ACC112 (cell line): ENCODE data around the gene DAZ4.
"Not testable (repeated sequence)": the region's sequence is repeated elsewhere in the genome, so short reads cannot be mapped to it uniquely, and the experiment has no call there.

Experiments
- H2AFZ ChIP-seq: fragments of 200-600 bp; sonication (generic); one replicate; pipeline ENCODE4 v1.6.0; 2017; ENCODE audit warnings: antibody characterized with exemption, low read length; ENCODE audit not compliant: unreplicated experiment
- H3K27ac ChIP-seq: fragments of 200-600 bp; sonication (generic); 2 replicates; pipeline ENCODE4 v1.5.1; 2014; ENCODE audit warnings: low read depth, mild to moderate bottlenecking, antibody characterized with exemption, low read length, moderate library complexity
- H3K27me3 ChIP-seq: fragments of 200-600 bp; sonication (generic); 2 replicates; pipeline ENCODE4 v1.6.1; 2014; ENCODE audit warnings: mild to moderate bottlenecking, antibody characterized with exemption, low read length, moderate library complexity, mixed read lengths; ENCODE audit not compliant: insufficient read depth
- H3K36me3 ChIP-seq: fragments of 200-600 bp; sonication (generic); 2 replicates; pipeline ENCODE4 v1.6.1; 2016; ENCODE audit warnings: mild to moderate bottlenecking, antibody characterized with exemption, low read length, moderate library complexity, mixed read lengths; ENCODE audit not compliant: insufficient read depth
- H3K4me1 ChIP-seq: fragments of 200-600 bp; sonication (generic); one replicate; pipeline ENCODE4 v1.6.1; 2016; ENCODE audit warnings: low read length, mixed read lengths; ENCODE audit not compliant: insufficient read depth, unreplicated experiment, control insufficient read depth
- H3K4me3 ChIP-seq: fragments of 200-600 bp; sonication (generic); 2 replicates; pipeline ENCODE4 v1.5.1; 2014; ENCODE audit warnings: mild to moderate bottlenecking, low read depth, low read length
- H3K79me2 ChIP-seq: fragments of 200-600 bp; sonication (generic); one replicate; pipeline ENCODE4 v1.6.0; 2016; ENCODE audit warnings: low read length; ENCODE audit not compliant: control insufficient read depth, unreplicated experiment, insufficient read depth

DAZ4 gene, protein sequence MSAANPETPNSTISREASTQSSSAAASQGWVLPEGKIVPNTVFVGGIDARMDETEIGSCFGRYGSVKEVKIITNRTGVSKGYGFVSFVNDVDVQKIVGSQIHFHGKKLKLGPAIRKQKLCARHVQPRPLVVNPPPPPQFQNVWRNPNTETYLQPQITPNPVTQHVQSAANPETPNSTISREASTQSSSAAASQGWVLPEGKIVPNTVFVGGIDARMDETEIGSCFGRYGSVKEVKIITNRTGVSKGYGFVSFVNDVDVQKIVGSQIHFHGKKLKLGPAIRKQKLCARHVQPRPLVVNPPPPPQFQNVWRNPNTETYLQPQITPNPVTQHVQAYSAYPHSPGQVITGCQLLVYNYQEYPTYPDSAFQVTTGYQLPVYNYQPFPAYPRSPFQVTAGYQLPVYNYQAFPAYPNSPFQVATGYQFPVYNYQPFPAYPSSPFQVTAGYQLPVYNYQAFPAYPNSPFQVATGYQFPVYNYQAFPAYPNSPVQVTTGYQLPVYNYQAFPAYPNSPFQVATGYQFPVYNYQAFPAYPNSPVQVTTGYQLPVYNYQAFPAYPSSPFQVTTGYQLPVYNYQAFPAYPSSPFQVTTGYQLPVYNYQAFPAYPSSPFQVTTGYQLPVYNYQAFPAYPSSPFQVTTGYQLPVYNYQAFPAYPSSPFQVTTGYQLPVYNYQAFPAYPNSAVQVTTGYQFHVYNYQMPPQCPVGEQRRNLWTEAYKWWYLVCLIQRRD

DNA sequence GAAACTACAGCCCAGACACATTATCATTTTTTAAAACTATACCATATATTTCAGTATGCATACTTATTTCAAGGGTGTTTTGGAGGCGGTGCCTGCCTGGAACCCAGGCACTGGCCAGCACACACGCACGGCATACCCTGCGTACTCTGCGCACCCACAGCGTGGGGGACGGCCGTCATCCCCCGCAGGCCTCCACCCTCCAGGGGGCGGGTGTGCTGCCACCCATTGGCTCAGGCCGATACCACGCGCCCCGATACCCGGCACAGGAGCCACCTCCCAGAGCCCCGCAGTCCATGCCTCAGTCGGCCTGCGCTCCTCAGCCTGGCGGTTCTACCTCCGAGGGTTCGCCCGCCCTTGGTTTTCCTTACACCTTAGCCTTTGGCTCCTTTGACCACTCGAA lies at the start of gene DAZ4:
TSS of gene DAZ4 (plus strand) at position 301 of the 400 bp plus-strand sequence. CDS start 208 bp downstream, outside the sequence.
- H3K79me2 ChIP-seq, H3K36me3 ChIP-seq, H3K4me1 ChIP-seq, H2AFZ ChIP-seq, H3K27me3 ChIP-seq, H3K4me3 ChIP-seq, H3K27ac ChIP-seq: not testable (repeated sequence)

DNA sequence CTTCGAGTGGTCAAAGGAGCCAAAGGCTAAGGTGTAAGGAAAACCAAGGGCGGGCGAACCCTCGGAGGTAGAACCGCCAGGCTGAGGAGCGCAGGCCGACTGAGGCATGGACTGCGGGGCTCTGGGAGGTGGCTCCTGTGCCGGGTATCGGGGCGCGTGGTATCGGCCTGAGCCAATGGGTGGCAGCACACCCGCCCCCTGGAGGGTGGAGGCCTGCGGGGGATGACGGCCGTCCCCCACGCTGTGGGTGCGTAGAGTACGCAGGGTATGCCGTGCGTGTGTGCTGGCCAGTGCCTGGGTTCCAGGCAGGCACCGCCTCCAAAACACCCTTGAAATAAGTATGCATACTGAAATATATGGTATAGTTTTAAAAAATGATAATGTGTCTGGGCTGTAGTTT lies 20.4 kb upstream of the DAZ4 start, which contains the start of gene DAZ3:
TSS of gene DAZ3 (minus strand) at position 101 of the 400 bp plus-strand sequence. CDS start 208 bp downstream, outside the sequence.
- H3K36me3 ChIP-seq, H3K4me3 ChIP-seq, H3K4me1 ChIP-seq, H3K27me3 ChIP-seq, H3K27ac ChIP-seq, H3K79me2 ChIP-seq, H2AFZ ChIP-seq: not testable (repeated sequence)

DNA sequence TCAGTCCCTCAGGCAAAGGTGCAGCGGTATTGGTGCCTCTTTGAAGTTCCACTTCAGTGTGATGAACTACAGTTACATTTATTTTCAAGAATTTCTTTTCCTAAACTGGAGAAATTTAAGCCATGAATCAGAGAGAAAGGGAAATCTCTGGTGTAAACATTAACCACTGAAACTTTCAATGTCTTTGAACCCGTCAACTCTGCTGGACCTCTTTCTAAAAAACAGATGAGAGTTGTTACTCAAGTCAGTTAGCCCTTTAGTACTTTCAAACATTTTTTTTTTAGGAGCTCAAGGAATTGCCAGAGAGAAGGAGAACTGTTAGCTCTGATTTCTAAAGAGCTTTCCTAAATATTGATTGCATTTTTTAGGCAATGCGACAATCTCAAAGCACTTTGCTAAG lies 11.9 kb upstream of the DAZ4 start:
- not testable (repeated sequence) for H3K4me3 ChIP-seq, H3K36me3 ChIP-seq, H3K27ac ChIP-seq, H2AFZ ChIP-seq, H3K27me3 ChIP-seq, H3K4me1 ChIP-seq, H3K79me2 ChIP-seq

DNA sequence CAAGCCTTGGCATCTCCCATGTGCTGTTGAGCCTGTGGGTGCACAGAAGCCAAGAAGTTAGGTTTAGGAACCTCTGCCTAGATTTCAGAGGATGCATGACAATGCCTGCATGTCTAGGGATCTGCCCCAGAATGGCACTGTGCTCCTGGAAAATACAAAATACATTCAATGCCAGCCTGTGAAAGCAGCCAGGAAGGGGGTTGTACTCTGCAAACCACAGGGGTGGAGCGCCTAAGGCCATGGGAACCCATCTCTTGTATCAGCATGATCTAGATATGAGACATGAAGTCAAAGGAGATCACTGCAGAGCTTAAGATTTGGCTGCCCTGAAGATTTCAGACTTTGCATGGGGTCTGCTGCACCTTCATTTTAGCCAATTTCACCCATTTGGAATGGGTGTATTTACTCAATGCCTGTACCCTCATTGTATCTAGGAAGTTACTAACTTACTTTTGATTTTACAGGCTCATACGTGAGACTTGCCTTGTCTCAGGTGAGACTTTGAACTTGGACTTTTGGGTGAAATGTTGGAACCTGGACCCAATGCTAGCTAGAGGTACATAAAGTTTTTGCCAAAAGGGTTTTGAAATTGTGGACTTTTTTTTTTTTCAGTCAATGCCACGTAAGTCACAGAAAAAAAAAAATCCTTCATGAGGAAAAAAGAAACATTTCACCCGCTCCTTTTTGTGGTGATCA lies 9.4 kb upstream of the DAZ4 start:
- H3K27ac ChIP-seq, H3K36me3 ChIP-seq, H3K4me3 ChIP-seq, H3K27me3 ChIP-seq, H2AFZ ChIP-seq, H3K79me2 ChIP-seq, H3K4me1 ChIP-seq: not testable (repeated sequence)

DNA sequence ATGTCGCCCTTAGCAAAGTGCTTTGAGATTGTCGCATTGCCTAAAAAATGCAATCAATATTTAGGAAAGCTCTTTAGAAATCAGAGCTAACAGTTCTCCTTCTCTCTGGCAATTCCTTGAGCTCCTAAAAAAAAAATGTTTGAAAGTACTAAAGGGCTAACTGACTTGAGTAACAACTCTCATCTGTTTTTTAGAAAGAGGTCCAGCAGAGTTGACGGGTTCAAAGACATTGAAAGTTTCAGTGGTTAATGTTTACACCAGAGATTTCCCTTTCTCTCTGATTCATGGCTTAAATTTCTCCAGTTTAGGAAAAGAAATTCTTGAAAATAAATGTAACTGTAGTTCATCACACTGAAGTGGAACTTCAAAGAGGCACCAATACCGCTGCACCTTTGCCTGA lies 8.7 kb upstream of the DAZ4 start:
- H2AFZ ChIP-seq, H3K4me1 ChIP-seq, H3K27me3 ChIP-seq, H3K79me2 ChIP-seq, H3K36me3 ChIP-seq, H3K4me3 ChIP-seq, H3K27ac ChIP-seq: not testable (repeated sequence)
